ENCODE measurements around the gene PAX8.

PAX8 gene

GRCh38 chr2:113180131-113180946 lies 98.4 kb downstream of the PAX8 start:
- no peak for FAIRE-seq

GRCh38 chr2:113179446-113180045 lies 99.2 kb downstream of the PAX8 start:
- no peak for FAIRE-seq

- FAIRE-seq: no peak
Measured at GRCh38 chr2:113178891-113179290, 99.8 kb downstream of the PAX8 start.

GRCh38 chr2:113178069-113178746 lies 100.5 kb downstream of the PAX8 start:
- no peak for FAIRE-seq

- no peak for FAIRE-seq
Measured at GRCh38 chr2:113176696-113177355, 101.9 kb downstream of the PAX8 start.

GRCh38 chr2:113175736-113176695 lies 102.7 kb downstream of the PAX8 start:
- FAIRE-seq: no peak

- no peak for FAIRE-seq
Measured at GRCh38 chr2:113175042-113175628, 103.6 kb downstream of the PAX8 start.

GRCh38 chr2:113174376-113174750 lies 104.4 kb downstream of the PAX8 start:
- no peak for FAIRE-seq

GRCh38 chr2:113173542-113174375 lies 105.0 kb downstream of the PAX8 start, which contains the start of gene PSD4:
TSS of gene PSD4 (plus strand) at chr2:113173971. CDS start at chr2:113182457, 8,486 bp downstream.
- FAIRE-seq: no peak

- no peak for FAIRE-seq
Measured at GRCh38 chr2:113172721-113173541, 105.8 kb downstream of the PAX8 start.

GRCh38 chr2:113171334-113172075 lies 107.2 kb downstream of the PAX8 start:
- no peak for FAIRE-seq

- no peak for FAIRE-seq
Measured at GRCh38 chr2:113169586-113169985, 109.1 kb downstream of the PAX8 start.

- no peak for FAIRE-seq
Measured at GRCh38 chr2:113169002-113169530, 109.7 kb downstream of the PAX8 start.

GRCh38 chr2:113167962-113168340 lies 110.8 kb downstream of the PAX8 start:
- no peak for FAIRE-seq

- no peak for FAIRE-seq
Measured at GRCh38 chr2:113167115-113167932, 111.4 kb downstream of the PAX8 start.

- FAIRE-seq: no peak
Measured at GRCh38 chr2:113166187-113166645, 112.5 kb downstream of the PAX8 start.

Data from G401.6 (cell line).